ENCODE data around the gene COL11A1.
"Not testable (repeated sequence)": the region's sequence is repeated elsewhere in the genome, so short reads cannot be mapped to it uniquely, and the experiment has no call there.

COL11A1 gene

DNA sequence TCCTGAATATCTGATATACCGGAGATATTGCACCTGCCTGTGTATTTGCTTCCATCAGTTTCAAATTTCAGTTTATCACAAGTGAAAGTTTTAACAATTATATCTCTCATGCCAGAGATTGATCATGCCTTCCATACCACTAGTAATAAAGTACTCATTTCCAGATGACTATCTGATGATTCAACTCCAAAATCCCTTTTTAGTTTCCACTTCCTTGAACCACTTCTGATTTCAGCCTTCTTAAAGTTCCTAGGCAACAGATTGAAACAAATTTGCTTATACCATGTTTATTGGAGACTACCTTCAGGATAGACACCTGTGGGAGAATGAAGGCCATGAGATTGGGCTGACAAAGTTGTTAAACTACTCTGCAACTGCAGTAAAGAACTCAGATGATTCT lies 21.5 kb upstream of the COL11A1 start:
- H3K4me3 ChIP-seq (ENCODE audit: control insufficient read depth, low read depth, low read length): no peak overlapping the region
- TF ChIP-seq, protein P1, sequence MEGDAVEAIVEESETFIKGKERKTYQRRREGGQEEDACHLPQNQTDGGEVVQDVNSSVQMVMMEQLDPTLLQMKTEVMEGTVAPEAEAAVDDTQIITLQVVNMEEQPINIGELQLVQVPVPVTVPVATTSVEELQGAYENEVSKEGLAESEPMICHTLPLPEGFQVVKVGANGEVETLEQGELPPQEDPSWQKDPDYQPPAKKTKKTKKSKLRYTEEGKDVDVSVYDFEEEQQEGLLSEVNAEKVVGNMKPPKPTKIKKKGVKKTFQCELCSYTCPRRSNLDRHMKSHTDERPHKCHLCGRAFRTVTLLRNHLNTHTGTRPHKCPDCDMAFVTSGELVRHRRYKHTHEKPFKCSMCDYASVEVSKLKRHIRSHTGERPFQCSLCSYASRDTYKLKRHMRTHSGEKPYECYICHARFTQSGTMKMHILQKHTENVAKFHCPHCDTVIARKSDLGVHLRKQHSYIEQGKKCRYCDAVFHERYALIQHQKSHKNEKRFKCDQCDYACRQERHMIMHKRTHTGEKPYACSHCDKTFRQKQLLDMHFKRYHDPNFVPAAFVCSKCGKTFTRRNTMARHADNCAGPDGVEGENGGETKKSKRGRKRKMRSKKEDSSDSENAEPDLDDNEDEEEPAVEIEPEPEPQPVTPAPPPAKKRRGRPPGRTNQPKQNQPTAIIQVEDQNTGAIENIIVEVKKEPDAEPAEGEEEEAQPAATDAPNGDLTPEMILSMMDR (conservative IDR thresholded peaks at IDR 0.05; ENCODE audit: control insufficient read depth, insufficient read depth, low read depth, low read length): no peak
- no peak for DNase-seq (ENCODE audit: low read depth)

DNA sequence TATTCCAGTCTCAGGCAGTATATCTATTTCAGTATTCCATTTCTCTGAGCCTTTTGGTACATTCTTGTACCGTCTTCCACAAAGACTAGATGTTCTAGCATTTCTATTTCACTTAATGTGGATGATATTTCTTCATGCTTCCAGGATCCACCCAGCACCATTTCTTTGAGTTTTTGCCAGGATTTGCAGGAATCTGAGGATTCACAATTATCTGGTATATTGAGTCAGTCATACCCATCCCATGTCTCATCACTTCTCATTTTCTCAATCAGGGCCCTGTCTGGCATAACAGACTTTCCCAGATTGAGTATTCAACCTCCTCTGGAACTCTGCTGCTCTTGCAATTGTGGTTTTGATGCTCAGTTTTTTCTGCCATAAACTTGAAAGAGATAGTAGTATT lies 20.9 kb upstream of the COL11A1 start:
- H3K4me3 ChIP-seq (ENCODE audit: control insufficient read depth, low read depth, low read length): no peak overlapping the region
- TF ChIP-seq, protein P1 (conservative IDR thresholded peaks at IDR 0.05; ENCODE audit: control insufficient read depth, insufficient read depth, low read depth, low read length): no peak
- peak; percentile 87 for DNase-seq (ENCODE audit: low read depth)

DNA sequence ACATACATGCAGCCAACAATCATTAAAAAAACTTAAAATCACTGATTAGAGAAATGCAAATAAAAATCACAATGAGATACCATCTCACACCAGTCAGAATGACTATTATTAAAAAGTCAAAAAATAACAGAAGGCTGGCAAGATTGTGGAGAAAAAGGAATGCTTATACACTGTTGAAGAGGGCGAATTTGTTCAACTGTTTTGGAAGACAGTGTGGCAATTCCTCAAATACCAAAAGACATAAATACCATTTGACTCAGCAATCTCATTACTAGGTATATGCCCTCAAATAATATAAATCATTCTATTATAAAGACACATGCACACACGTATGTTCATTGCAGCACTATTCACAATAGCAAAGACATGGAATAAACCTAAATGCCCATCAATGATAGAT lies 19.9 kb upstream of the COL11A1 start:
- not testable (repeated sequence) for H3K4me3 ChIP-seq (ENCODE audit: control insufficient read depth, low read depth, low read length); DNase-seq (ENCODE audit: low read depth)

GRCh38 chr1:103125219-103125618 lies 16.9 kb upstream of the COL11A1 start:
- H3K4me3 ChIP-seq (ENCODE audit: control insufficient read depth, low read depth, low read length): no peak overlapping the region
- peak; percentile 30 for DNase-seq (ENCODE audit: low read depth)
- TF ChIP-seq, protein P1 (conservative IDR thresholded peaks at IDR 0.05; ENCODE audit: control insufficient read depth, insufficient read depth, low read depth, low read length): no peak

- DNase-seq (ENCODE audit: low read depth): no peak
- TF ChIP-seq, protein P1 (conservative IDR thresholded peaks at IDR 0.05; ENCODE audit: control insufficient read depth, insufficient read depth, low read depth, low read length): no peak
- H3K4me3 ChIP-seq (ENCODE audit: control insufficient read depth, low read depth, low read length): no peak overlapping the region
These were observed 14.8 kb upstream of the COL11A1 start for GRCh38 chr1:103122983-103123720.

DNA sequence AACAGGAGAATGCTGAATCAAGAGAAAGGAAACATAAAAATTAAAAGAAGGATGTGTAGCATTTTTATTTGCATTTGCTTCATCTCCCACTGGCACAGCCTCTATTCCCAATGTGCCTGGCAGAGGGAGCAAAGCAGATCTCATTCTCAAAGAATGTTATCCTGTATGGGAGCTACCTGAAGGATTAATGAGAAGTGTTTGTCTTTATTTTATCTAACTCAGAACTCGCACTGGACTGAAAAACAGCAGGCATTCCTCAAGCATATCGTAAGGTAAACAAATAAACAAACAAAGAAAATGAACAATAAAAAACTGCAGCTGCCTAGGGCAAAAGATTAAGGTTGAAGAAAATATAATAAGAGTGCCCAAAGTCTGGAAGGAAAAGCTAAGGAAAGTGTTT lies 12.7 kb upstream of the COL11A1 start:
- TF ChIP-seq, protein P1 (conservative IDR thresholded peaks at IDR 0.05; ENCODE audit: control insufficient read depth, insufficient read depth, low read depth, low read length): no peak
- no peak for DNase-seq (ENCODE audit: low read depth)
- no peak overlapping the region for H3K4me3 ChIP-seq (ENCODE audit: control insufficient read depth, low read depth, low read length)

GRCh38 chr1:103112546-103112945 lies 4.2 kb upstream of the COL11A1 start:
- H3K4me3 ChIP-seq (ENCODE audit: control insufficient read depth, low read depth, low read length): no peak overlapping the region
- TF ChIP-seq, protein P1 (conservative IDR thresholded peaks at IDR 0.05; ENCODE audit: control insufficient read depth, insufficient read depth, low read depth, low read length): no peak
- no peak for DNase-seq (ENCODE audit: low read depth)

Measured in fibroblast of mammary gland (primary cell).